CD14-positive monocyte (primary cell): Measurements from ENCODE around the gene SYNE2. TPM values are rescaled to one million over a fixed set of nuclear protein-coding genes. Genes with fewer than 3 reads are reported as not detected.

ENCODE experiments used
- DNase-seq, 3 donors: peaks; one replicate each; pipeline ENCODE4 v3.0.0-alpha.2; 2011 to 2022
- H2AFZ ChIP-seq: 2 replicates; pipeline ENCODE4 v1.6.0; 2012; ENCODE audit warnings: mild to moderate bottlenecking, low read depth, low read length, inconsistent platforms; ENCODE audit not compliant: insufficient read depth, poor library complexity, severe bottlenecking
- H3K27ac ChIP-seq, 2 donors: 1 replicate in 1 of 2; 2 replicates in 1 of 2; pipeline ENCODE4 v1.5.1; 2012 to 2013; ENCODE audit warnings: low read length in 2 of 2, control low read depth in 1 of 2, inconsistent platforms in 1 of 2, low read depth in 1 of 2, mild to moderate bottlenecking in 1 of 2
- H3K27me3 ChIP-seq, 2 donors: one replicate each; pipeline versions ENCODE4 v1.6.0 to v1.6.1; 2011 to 2013; ENCODE audit warnings: low read length in 2 of 2; ENCODE audit not compliant: control insufficient read depth in 2 of 2, insufficient read depth in 2 of 2
- H3K36me3 ChIP-seq, 2 donors: replicated peaks in 1 of 2; 1 replicate in 1 of 2; 2 replicates in 1 of 2; pipeline versions ENCODE4 v1.5.1 to v1.6.1; 2012 to 2013; ENCODE audit warnings: low read length in 2 of 2, control low read depth in 1 of 2, inconsistent platforms in 1 of 2, mild to moderate bottlenecking in 1 of 2; ENCODE audit not compliant: insufficient read depth in 2 of 2, control insufficient read depth in 1 of 2
- H3K4me1 ChIP-seq, 2 donors: 1 replicate in 1 of 2; 2 replicates in 1 of 2; pipeline versions ENCODE4 v1.5.1 to v1.6.1; 2012 to 2013; ENCODE audit warnings: low read length in 2 of 2, control low read depth in 1 of 2, inconsistent platforms in 1 of 2, mild to moderate bottlenecking in 1 of 2, moderate library complexity in 1 of 2; ENCODE audit not compliant: insufficient read depth in 2 of 2, control insufficient read depth in 1 of 2
- H3K4me2 ChIP-seq: replicated peaks from 2 replicates; pipeline ENCODE3; 2012; ENCODE audit warnings: low read length, moderate library complexity, mild to moderate bottlenecking; ENCODE audit not compliant: poor library complexity, severe bottlenecking; ENCODE audit errors: extremely low read depth
- H3K4me3 ChIP-seq, 3 experiments: fragments of 200-600 bp in 1 of 3; sonication (generic) in 1 of 3; replicated peaks in 1 of 3; 1 replicate in 2 of 3; 2 replicates in 1 of 3; pipeline ENCODE4 v1.5.1; 2011 to 2013; ENCODE audit warnings: low read length in 3 of 3, mild to moderate bottlenecking in 3 of 3, control low read depth in 2 of 3, low read depth in 2 of 3, inconsistent platforms in 1 of 3, moderate library complexity in 1 of 3
- H3K79me2 ChIP-seq: 2 replicates; pipeline ENCODE4 v1.6.0; 2012; ENCODE audit warnings: mild to moderate bottlenecking, control low read depth, inconsistent platforms, low read length, moderate library complexity; ENCODE audit not compliant: insufficient read depth
- H3K9ac ChIP-seq: 2 replicates; pipeline ENCODE4 v1.6.0; 2017; ENCODE audit warnings: low read length, mild to moderate bottlenecking; ENCODE audit not compliant: insufficient read depth, poor library complexity, severe bottlenecking
- H3K9me3 ChIP-seq, 2 donors: replicated peaks in 1 of 2; 1 replicate in 1 of 2; 2 replicates in 1 of 2; pipeline versions ENCODE4 v1.5.1 to v1.6.1; 2012 to 2013; ENCODE audit warnings: low read length in 2 of 2, control low read depth in 1 of 2; ENCODE audit not compliant: control insufficient read depth in 1 of 2, insufficient read depth in 1 of 2
- H4K20me1 ChIP-seq: 2 replicates; pipeline ENCODE4 v1.6.0; 2012; ENCODE audit warnings: mild to moderate bottlenecking, low read length, control low read depth, moderate library complexity; ENCODE audit not compliant: insufficient read depth
- H3K27ac Mint-ChIP-seq, 7 donors: one replicate each; pipeline ENCODE4 v1.8.0; 2020; ENCODE audit warnings: mild to moderate bottlenecking in 7 of 7, mixed read lengths in 7 of 7, moderate library complexity in 6 of 7, inconsistent platforms in 2 of 7
- H3K27me3 Mint-ChIP-seq, 3 donors: one replicate each; pipeline ENCODE4 v1.8.0; 2021 to 2022; ENCODE audit warnings: low read depth in 3 of 3, mild to moderate bottlenecking in 3 of 3, mixed read lengths in 3 of 3, moderate library complexity in 3 of 3, inconsistent platforms in 1 of 3
- H3K36me3 Mint-ChIP-seq, 2 donors: one replicate each; pipeline ENCODE4 v1.8.0; 2020; ENCODE audit warnings: mixed read lengths in 2 of 2, inconsistent platforms in 1 of 2, mild to moderate bottlenecking in 1 of 2
- H3K4me1 Mint-ChIP-seq: one replicate; pipeline ENCODE4 v1.8.0; 2020; ENCODE audit warnings: mild to moderate bottlenecking, mixed read lengths
- H3K4me3 Mint-ChIP-seq, 2 donors: one replicate each; pipeline ENCODE4 v1.8.0; 2020; ENCODE audit warnings: mild to moderate bottlenecking in 2 of 2, mixed read lengths in 2 of 2, moderate library complexity in 1 of 2
- H3K9me3 Mint-ChIP-seq, 7 donors: one replicate each; pipeline ENCODE4 v1.8.0; 2020 to 2022; ENCODE audit warnings: mixed read lengths in 7 of 7, mild to moderate bottlenecking in 6 of 7, moderate library complexity in 6 of 7, inconsistent platforms in 2 of 7
- CTCF ChIP-seq: fragments of 200-600 bp; IDR thresholded peaks from one replicate; pipeline ENCODE4 v1.8.0; 2022; ENCODE audit warnings: antibody characterized with exemption, mild to moderate bottlenecking
- WGBS: methylation state at CpG from one replicate; pipeline ENCODE4 v1.1.5; 2013; ENCODE audit warnings: missing lambda C conversion rate; ENCODE audit not compliant: insufficient coverage; 5-methylcytosine and 5-hydroxymethylcytosine counted together
- intact Hi-C, 2 donors: fragments of 100-400 bp; cut with micrococcal nuclease; formaldehyde crosslinking; loops; one replicate each; pipeline versions ENCODE4 v1.15.0 to v1.15.1; 2023
- polyA plus RNA-seq, 3 donors: library from polyadenylated mRNA; depleted of rRNA in 1 of 3; unstranded in 2 of 3; stranded (reverse) in 1 of 3; fragments of 300-500 nt in 2 of 3; fragments of >200 nt in 1 of 3; fragmentation: Illumina TruSeq in 2 of 3; gene quantifications; 1 replicate in 2 of 3; 2 replicates in 1 of 3; pipeline ENCODE4 v1.2.3, GENCODE V29; 2012 to 2021

The SYNE2 gene
- polyA plus RNA-seq, 3 donors: 0.06 to 0.46 (median 0.44) TPM

- Mint-ChIP-seq H3K27me3 (peaks cover 13 to 16% (median 14%) of the 10 kb centered on the region in 3 donors), H3K9me3 (no peaks in the 10 kb centered on the region), H3K36me3 (no peaks in the 10 kb centered on the region), H3K4me1 (peaks cover 14% of the 10 kb centered on the region), H3K4me3 (no peak overlapping the region), H3K27ac (no peak overlapping the region)
- no peaks in the 10 kb centered on the region for H3K27me3 ChIP-seq
- H3K9ac ChIP-seq: no peak overlapping the region
- H3K9me3 ChIP-seq: no peaks in the 10 kb centered on the region
- no peak overlapping the region for H3K4me2 ChIP-seq
- peak overlapping the region; percentile 35 for H2AFZ ChIP-seq
- H3K27ac ChIP-seq: no peak overlapping the region
- no peak for TF ChIP-seq CTCF
- H3K36me3 ChIP-seq: no peaks in the 10 kb centered on the region
- 57% methylated on average over 2 of the region's 4 CpGs for WGBS
- H4K20me1 ChIP-seq: no peaks in the 10 kb centered on the region
- no peak overlapping the region for H3K4me3 ChIP-seq
- peaks cover 0 to 6% of the 10 kb centered on the region in 2 donors for H3K4me1 ChIP-seq
- intact Hi-C loops: no loop called here
- no peaks in the 10 kb centered on the region for H3K79me2 ChIP-seq
- no peak for DNase-seq
Measured at GRCh38 chr14:64220056-64220455, 367.3 kb downstream of the SYNE2 start.

GRCh38 chr14:64220466-64220865 lies 367.7 kb downstream of the SYNE2 start:
- no peak overlapping the region for H3K4me2 ChIP-seq
- Mint-ChIP-seq H3K27ac (no peak overlapping the region), H3K4me1 (peaks cover 14% of the 10 kb centered on the region), H3K9me3 (no peaks in the 10 kb centered on the region), H3K27me3 (peaks cover 13 to 16% (median 14%) of the 10 kb centered on the region in 3 donors), H3K36me3 (no peaks in the 10 kb centered on the region), H3K4me3 (no peak overlapping the region)
- no peaks in the 10 kb centered on the region for H3K27me3 ChIP-seq
- H3K9me3 ChIP-seq: no peaks in the 10 kb centered on the region
- no peak for DNase-seq
- intact Hi-C loops: no loop called here
- no peak overlapping the region for H3K27ac ChIP-seq
- no peak overlapping the region for H3K4me3 ChIP-seq
- H4K20me1 ChIP-seq: no peaks in the 10 kb centered on the region
- no peaks in the 10 kb centered on the region for H3K36me3 ChIP-seq
- no peaks in the 10 kb centered on the region for H3K79me2 ChIP-seq
- peak overlapping the region; percentile 35 for H2AFZ ChIP-seq
- H3K9ac ChIP-seq: no peak overlapping the region
- 0% methylated on average over 13 of the region's 14 CpGs for WGBS
- no peak for TF ChIP-seq CTCF
- H3K4me1 ChIP-seq: peaks cover 0 to 6% of the 10 kb centered on the region in 2 donors
